BLaER1 treated with 17β-estradiol and CSF1 and Interleukin-3, amounts not matched to agents 10 nM and 100 nM (cell line): ENCODE data around the gene TBCK.

Experiments used
- H3K27ac ChIP-seq, 11 experiments: shearing (Covaris generic); formaldehyde crosslinking; 2 replicates each; pipeline ENCODE4 v1.8.1; 2022
- H3K27me3 ChIP-seq, 11 experiments: shearing (Covaris generic); formaldehyde crosslinking; 2 replicates each; pipeline ENCODE4 v1.8.1; 2022
- H3K36me3 ChIP-seq, 11 experiments: shearing (Covaris generic); formaldehyde crosslinking; 2 replicates each; pipeline ENCODE4 v1.8.1; 2022
- H3K4me1 ChIP-seq, 10 experiments: shearing (Covaris generic); formaldehyde crosslinking; 2 replicates each; pipeline ENCODE4 v1.8.1; 2022
- H3K4me2 ChIP-seq, 11 experiments: shearing (Covaris generic); formaldehyde crosslinking; 2 replicates each; pipeline ENCODE4 v1.8.1; 2022
- H3K4me3 ChIP-seq, 10 experiments: shearing (Covaris generic); formaldehyde crosslinking; 2 replicates each; pipeline ENCODE4 v1.8.1; 2022
- H3K9ac ChIP-seq, 11 experiments: shearing (Covaris generic); formaldehyde crosslinking; 2 replicates each; pipeline ENCODE4 v1.8.1; 2022
- H3K9me3 ChIP-seq, 11 experiments: shearing (Covaris generic); formaldehyde crosslinking; replicated peaks in 1 of 11; 2 replicates each; pipeline ENCODE4 v1.8.1; 2022
- H4K20me1 ChIP-seq, 11 experiments: shearing (Covaris generic); formaldehyde crosslinking; 2 replicates each; pipeline ENCODE4 v1.8.1; 2022
- Cebpa-rat ChIP-seq, 11 experiments: shearing (Covaris generic); IDR thresholded peaks; 2 replicates each; pipeline ENCODE4 v1.8.1; 2022

Gene TBCK

DNA sequence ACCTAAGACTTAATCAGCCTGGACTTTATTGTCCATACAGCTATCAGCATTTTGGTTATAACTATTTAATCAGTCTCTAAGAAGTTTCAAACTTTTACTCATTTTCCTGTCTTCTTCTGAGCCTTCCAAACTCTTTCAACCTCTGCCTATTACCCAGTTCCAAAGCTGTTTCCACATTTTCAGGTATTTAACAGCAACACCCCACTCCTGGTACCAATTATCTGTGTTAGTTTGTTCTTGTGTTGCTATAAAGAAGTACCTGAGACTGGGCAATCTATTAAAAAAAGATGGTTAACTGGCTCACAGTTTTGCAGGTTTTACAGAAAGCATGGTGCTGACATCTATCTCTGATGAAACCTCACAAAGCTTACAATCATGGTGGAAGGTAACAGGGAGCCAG, 225.2 kb downstream of the TBCK start:
- no peak overlapping the region for H3K9ac ChIP-seq
- no peaks in the 10 kb centered on the region for H4K20me1 ChIP-seq
- no peak overlapping the region for H3K4me3 ChIP-seq
- no peaks in the 10 kb centered on the region for H3K4me1 ChIP-seq
- TF ChIP-seq Cebpa-rat (IDR thresholded peaks at IDR 0.05), result no peak
- H3K27ac ChIP-seq, result no peak overlapping the region
- H3K4me2 ChIP-seq, result no peak overlapping the region
- H3K27me3 ChIP-seq, result no peaks in the 10 kb centered on the region
- H3K36me3 ChIP-seq, result peaks cover 40 to 78% (median 55%) of the 10 kb centered on the region in 11 experiments
- H3K9me3 ChIP-seq, result peaks cover 42 to 62% (median 55%) of the 10 kb centered on the region in 11 experiments

DNA sequence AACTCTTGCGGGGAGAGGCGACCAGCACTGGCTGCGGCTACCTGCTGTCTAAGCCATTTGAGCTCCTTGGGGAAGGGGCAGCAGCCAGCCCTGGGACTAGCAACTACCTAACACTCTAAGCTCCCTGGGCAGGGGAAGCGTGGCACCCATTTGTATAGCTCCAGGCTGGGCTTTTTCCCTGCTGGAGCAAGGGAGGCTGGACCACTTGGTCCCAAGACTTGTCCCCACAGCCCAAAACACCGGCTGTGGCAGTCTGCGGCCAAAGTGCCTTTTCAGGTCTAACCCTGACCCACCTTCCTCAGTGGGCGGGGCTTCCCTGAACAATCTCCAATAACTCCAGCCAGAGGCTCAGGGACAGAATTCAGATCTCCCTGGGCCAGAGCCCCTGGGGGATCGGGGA, 232.9 kb downstream of the TBCK start:
- Histone ChIP-seq H4K20me1 (no peaks in the 10 kb centered on the region), H3K4me2 (no peak overlapping the region), H3K4me3 (no peak overlapping the region), H3K9me3 (peaks cover 21 to 53% (median 45%) of the 10 kb centered on the region in 11 experiments), H3K27ac (no peak overlapping the region), H3K36me3 (peaks cover 11 to 58% (median 30%) of the 10 kb centered on the region in 11 experiments), H3K9ac (no peak overlapping the region), H3K4me1 (peaks cover 0 to 9% (median 6%) of the 10 kb centered on the region in 10 experiments; a peak in 11 of 20 replicates), H3K27me3 (no peaks in the 10 kb centered on the region)
- TF ChIP-seq Cebpa-rat (IDR thresholded peaks at IDR 0.05), result no peak

DNA sequence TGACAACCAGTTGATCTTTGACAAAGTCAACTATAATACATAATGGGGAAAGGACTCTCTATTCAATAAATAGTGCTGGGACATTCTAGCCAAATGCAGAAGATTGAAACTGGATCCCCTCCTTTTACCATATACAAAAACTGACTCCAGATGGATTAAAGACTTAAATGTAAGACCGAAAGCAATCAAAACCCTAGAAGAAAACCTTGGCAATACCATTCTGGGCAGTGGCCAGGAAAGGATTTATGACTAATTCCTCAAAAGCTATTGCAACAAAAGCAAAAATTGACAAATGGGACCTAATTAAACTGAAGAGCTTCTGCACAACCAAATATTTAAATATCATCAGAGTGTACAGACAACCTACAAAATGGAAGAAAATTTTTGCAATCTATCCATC, 235.6 kb downstream of the TBCK start:
- peaks cover 32 to 80% (median 45%) of the 10 kb centered on the region in 11 experiments for H3K36me3 ChIP-seq

DNA sequence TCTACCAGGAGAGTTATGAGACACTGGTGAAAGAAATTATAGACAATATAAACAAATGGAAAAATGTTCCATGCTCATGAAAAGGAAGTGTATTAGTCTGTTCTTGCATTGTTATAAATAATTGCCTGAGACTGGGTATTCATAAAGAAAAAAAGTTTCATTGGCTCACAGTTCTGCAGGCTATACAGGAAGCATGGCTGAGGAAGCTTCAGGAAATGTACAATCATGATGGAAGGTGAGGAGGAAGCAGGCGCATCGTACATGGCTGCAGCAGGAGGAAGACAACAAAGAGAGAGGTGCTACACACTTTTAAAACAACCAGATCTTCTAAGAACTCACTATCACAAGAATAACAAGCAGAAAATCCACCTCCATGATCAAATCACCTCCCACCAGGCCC, 236.4 kb downstream of the TBCK start:
- no peak for TF ChIP-seq Cebpa-rat (IDR thresholded peaks at IDR 0.05)
- Histone ChIP-seq H3K4me3 (no peak overlapping the region), H3K9ac (no peak overlapping the region), H3K4me1 (peaks cover 0 to 9% (median 6%) of the 10 kb centered on the region in 10 experiments; a peak in 11 of 20 replicates), H3K36me3 (peaks cover 39 to 87% (median 49%) of the 10 kb centered on the region in 11 experiments), H4K20me1 (no peaks in the 10 kb centered on the region), H3K4me2 (peak overlapping the region in 8 of 11 experiments; percentile 16 to 60 (median 31); a peak in 13 of 22 replicates), H3K27me3 (no peaks in the 10 kb centered on the region), H3K27ac (no peak overlapping the region), H3K9me3 (peaks cover 46 to 66% (median 61%) of the 10 kb centered on the region in 11 experiments)

More for the DNA sequence above, 235.6 kb downstream of the TBCK start:
- Histone ChIP-seq H3K4me1 (peaks cover 0 to 9% (median 6%) of the 10 kb centered on the region in 10 experiments; a peak in 11 of 20 replicates), H4K20me1 (no peaks in the 10 kb centered on the region), H3K4me3 (no peak overlapping the region), H3K4me2 (no peak overlapping the region), H3K9me3 (peaks cover 46 to 64% (median 58%) of the 10 kb centered on the region in 11 experiments), H3K27me3 (no peaks in the 10 kb centered on the region), H3K9ac (no peak overlapping the region), H3K27ac (no peak overlapping the region)
- TF ChIP-seq Cebpa-rat (IDR thresholded peaks at IDR 0.05), result no peak

DNA sequence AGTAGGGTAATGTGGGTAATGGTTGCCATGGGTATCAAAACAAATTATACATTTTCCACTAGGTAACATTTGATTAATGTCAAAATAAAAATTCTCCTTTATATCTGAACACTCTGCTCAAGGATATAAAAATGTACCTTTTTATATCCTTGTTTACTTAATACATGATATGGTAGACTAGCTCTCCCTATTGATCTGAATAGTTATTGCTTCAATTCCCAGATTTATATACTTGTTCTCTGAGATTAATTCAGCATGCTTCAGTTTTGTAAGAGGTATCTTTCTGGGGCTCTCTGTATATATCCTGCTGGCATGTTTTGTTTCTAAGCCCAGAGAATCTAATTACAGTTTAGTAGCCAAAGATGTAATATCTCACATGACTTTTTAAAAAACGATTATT, 251.0 kb downstream of the TBCK start:
- Histone ChIP-seq H3K27ac (no peak overlapping the region), H3K9me3 (peaks cover 0 to 4% (median 0%) of the 10 kb centered on the region in 11 experiments; a peak in 1 of 22 replicates), H3K4me2 (no peak overlapping the region), H3K9ac (no peak overlapping the region), H4K20me1 (no peaks in the 10 kb centered on the region), H3K27me3 (no peaks in the 10 kb centered on the region), H3K36me3 (0 out of 22 replicates have a peak, but pooled peaks cover 0 to 3% (median 0%) of the 10 kb centered on the region in 11 experiments), H3K4me3 (no peak overlapping the region), H3K4me1 (no peaks in the 10 kb centered on the region)
- TF ChIP-seq Cebpa-rat (IDR thresholded peaks at IDR 0.05), result no peak

DNA sequence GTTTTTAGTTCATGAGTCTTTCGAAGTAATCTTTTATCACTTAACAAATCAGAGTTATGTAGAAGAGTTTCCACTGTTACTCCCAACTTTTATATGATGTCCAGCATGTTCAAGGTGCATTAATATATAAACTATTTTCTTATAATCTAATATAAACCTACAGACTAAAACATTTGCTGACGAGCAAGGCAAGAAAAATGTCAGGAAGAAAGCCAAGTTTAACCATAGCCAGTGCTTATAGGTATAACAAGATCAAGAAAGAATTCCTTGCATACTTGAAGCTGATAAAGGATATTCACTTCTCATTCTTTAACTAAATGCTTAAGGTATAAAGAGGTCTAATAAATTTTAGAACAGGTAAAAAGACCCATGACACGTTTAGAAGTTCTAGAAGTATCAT, 253.0 kb downstream of the TBCK start:
- H3K9ac ChIP-seq, result no peak overlapping the region
- no peaks in the 10 kb centered on the region for H3K9me3 ChIP-seq
- H3K4me1 ChIP-seq, result no peaks in the 10 kb centered on the region
- no peak overlapping the region for H3K27ac ChIP-seq
- H4K20me1 ChIP-seq, result no peaks in the 10 kb centered on the region
- H3K27me3 ChIP-seq, result no peaks in the 10 kb centered on the region
- no peak for TF ChIP-seq Cebpa-rat (IDR thresholded peaks at IDR 0.05)
- H3K36me3 ChIP-seq, result 0 out of 22 replicates have a peak, but pooled peaks cover 0 to 3% (median 0%) of the 10 kb centered on the region in 11 experiments
- no peak overlapping the region for H3K4me3 ChIP-seq
- H3K4me2 ChIP-seq, result no peak overlapping the region

DNA sequence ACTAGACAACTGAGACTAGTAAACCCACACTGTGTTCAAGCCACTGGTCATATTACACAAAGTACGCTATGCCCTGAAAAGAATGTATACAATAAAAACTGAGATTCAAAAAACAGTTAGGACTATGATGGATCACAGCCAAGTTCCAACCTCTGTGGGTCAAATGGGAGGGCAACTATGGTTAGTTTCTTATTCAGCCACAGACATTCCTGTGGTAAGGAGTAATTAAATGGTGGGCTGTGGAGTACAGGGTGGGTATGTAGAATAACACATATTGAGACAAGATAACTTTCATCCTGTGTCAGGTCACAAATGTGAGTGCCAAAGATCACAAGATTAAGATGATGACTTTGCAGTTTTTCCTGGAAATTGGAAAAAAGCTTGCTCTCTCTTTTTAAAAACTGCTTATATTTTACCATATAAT, 253.5 kb downstream of the TBCK start:
- TF ChIP-seq Cebpa-rat (IDR thresholded peaks at IDR 0.05), result no peak
- no peak overlapping the region for H3K4me3 ChIP-seq
- H3K9ac ChIP-seq, result no peak overlapping the region
- 0 out of 22 replicates have a peak, but pooled peaks cover 0 to 3% (median 0%) of the 10 kb centered on the region in 11 experiments for H3K36me3 ChIP-seq
- no peak overlapping the region for H3K4me2 ChIP-seq
- no peaks in the 10 kb centered on the region for H3K4me1 ChIP-seq
- no peaks in the 10 kb centered on the region for H3K9me3 ChIP-seq
- H3K27me3 ChIP-seq, result no peaks in the 10 kb centered on the region
- H3K27ac ChIP-seq, result no peak overlapping the region
- no peaks in the 10 kb centered on the region for H4K20me1 ChIP-seq

DNA sequence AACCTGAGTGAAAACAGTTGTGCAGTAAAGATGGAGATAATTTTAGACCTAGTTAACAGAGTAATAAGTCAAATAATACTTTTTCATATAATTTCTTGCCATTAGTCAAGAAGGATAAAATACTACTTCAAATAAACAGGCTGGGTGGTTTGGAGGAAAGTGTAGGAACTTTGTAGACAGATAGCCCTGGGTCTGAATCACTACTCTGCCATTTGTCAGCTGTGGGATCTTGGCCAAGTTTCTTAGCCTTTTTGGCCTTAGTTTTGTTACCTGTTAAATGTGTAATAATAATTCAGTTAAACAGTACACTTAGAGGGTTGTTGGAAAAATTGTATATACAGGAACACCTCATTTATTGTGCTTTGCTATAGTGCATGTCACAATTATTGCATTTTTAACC, 257.1 kb downstream of the TBCK start:
- Histone ChIP-seq H3K36me3 (0 out of 22 replicates have a peak, but pooled peaks cover 0 to 3% (median 0%) of the 10 kb centered on the region in 11 experiments), H3K9ac (no peak overlapping the region), H3K4me3 (no peak overlapping the region), H3K27ac (no peak overlapping the region), H3K9me3 (no peaks in the 10 kb centered on the region), H3K4me2 (no peak overlapping the region), H4K20me1 (no peaks in the 10 kb centered on the region), H3K27me3 (no peaks in the 10 kb centered on the region), H3K4me1 (no peaks in the 10 kb centered on the region)
- TF ChIP-seq Cebpa-rat (IDR thresholded peaks at IDR 0.05), result no peak

DNA sequence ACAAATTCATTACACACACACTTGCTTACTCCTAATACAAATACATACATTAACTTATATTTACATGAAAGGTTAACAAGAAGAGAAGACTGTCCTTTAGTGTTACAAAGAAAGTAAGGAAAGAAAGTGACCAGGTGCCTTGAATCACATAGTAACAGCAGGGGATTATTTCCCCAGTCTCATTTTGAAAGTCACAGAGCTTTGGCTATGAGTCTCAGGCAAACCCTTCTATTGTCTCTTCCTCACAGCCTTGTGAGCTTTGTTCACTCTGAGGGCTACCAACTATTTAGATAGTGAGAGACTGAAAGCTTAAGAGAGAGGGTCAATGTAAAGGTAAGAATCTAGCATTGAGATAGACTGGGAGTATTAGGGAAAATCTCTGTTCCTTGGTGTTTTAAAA, 259.1 kb downstream of the TBCK start:
- H3K27me3 ChIP-seq, result no peaks in the 10 kb centered on the region
- H3K9ac ChIP-seq, result no peak overlapping the region
- no peak overlapping the region for H3K4me3 ChIP-seq
- H3K4me1 ChIP-seq, result no peaks in the 10 kb centered on the region
- no peak overlapping the region for H3K27ac ChIP-seq
- H4K20me1 ChIP-seq, result no peaks in the 10 kb centered on the region
- TF ChIP-seq Cebpa-rat (IDR thresholded peaks at IDR 0.05), result no peak
- no peaks in the 10 kb centered on the region for H3K36me3 ChIP-seq
- no peak overlapping the region for H3K4me2 ChIP-seq
- no peaks in the 10 kb centered on the region for H3K9me3 ChIP-seq

DNA sequence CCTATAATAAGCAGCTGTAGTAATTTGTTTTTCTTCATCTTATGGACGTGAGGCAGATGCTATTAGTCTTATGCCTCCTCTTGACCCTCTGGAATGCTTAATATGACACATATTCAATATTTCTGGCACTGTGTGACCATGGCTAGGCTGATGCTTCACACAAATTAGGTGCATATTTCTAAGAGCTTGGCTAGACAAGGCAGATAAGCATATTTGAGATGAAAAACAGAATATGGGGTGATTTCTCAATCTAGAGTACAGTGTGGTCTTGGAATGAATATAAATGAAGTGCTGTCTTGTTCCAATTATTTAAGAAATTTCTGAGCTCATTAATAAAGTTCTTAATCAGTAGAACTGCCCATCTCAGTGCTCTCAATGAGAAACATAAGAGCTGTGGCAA, 264.5 kb downstream of the TBCK start:
- Histone ChIP-seq H3K9me3 (no peaks in the 10 kb centered on the region), H4K20me1 (no peaks in the 10 kb centered on the region), H3K4me3 (no peak overlapping the region), H3K4me1 (no peaks in the 10 kb centered on the region), H3K27ac (no peak overlapping the region), H3K4me2 (no peak overlapping the region), H3K9ac (no peak overlapping the region), H3K36me3 (peaks cover 0 to 7% (median under 1%) of the 10 kb centered on the region in 11 experiments; a peak in 9 of 22 replicates), H3K27me3 (no peaks in the 10 kb centered on the region)
- TF ChIP-seq Cebpa-rat (IDR thresholded peaks at IDR 0.05), result no peak
